HG02840 (cell line): ENCODE data around the gene APBA1.

Source experiments
- ATAC-seq: cut with Tn5 transposase; IDR thresholded peaks from one replicate; pipeline ENCODE4 v1.9.1; 2021; ENCODE audit warnings: mild to moderate bottlenecking, moderate library complexity, moderate number of reproducible peaks; ENCODE audit not compliant: unreplicated experiment, low FRiP score

The APBA1 gene

GRCh38 chr9:69658987-69659675 is 13.0 kb downstream of the APBA1 start:
- no peak for ATAC-seq

GRCh38 chr9:69657269-69657668 is 14.9 kb downstream of the APBA1 start:
- no peak for ATAC-seq

GRCh38 chr9:69655065-69655464 is 17.1 kb downstream of the APBA1 start:
- no peak for ATAC-seq

- ATAC-seq: no peak
These were observed 18.9 kb downstream of the APBA1 start for GRCh38 chr9:69653261-69653660.

- no peak for ATAC-seq
These were observed 22.5 kb downstream of the APBA1 start for GRCh38 chr9:69649566-69650250.

- no peak for ATAC-seq
These were observed 24.4 kb downstream of the APBA1 start for GRCh38 chr9:69647804-69648203.

GRCh38 chr9:69646810-69647209 is 25.4 kb downstream of the APBA1 start:
- ATAC-seq: no peak

- ATAC-seq: no peak
These were observed 26.7 kb downstream of the APBA1 start for GRCh38 chr9:69645488-69645887.

GRCh38 chr9:69643098-69643497 is 29.1 kb downstream of the APBA1 start:
- no peak for ATAC-seq

- no peak for ATAC-seq
These were observed 34.4 kb downstream of the APBA1 start for GRCh38 chr9:69637817-69638200.

- no peak for ATAC-seq
These were observed 34.9 kb downstream of the APBA1 start for GRCh38 chr9:69637193-69637816.

GRCh38 chr9:69633716-69634115 is 38.5 kb downstream of the APBA1 start:
- ATAC-seq: no peak

GRCh38 chr9:69632768-69633167 is 39.4 kb downstream of the APBA1 start:
- no peak for ATAC-seq

GRCh38 chr9:69627281-69627680 is 44.9 kb downstream of the APBA1 start:
- no peak for ATAC-seq

- no peak for ATAC-seq
These were observed 48.9 kb downstream of the APBA1 start for GRCh38 chr9:69623276-69623675.

- no peak for ATAC-seq
These were observed 49.5 kb downstream of the APBA1 start for GRCh38 chr9:69622676-69623075.

- ATAC-seq: no peak
These were observed 50.3 kb downstream of the APBA1 start for GRCh38 chr9:69621730-69622460.

- no peak for ATAC-seq
These were observed 51.4 kb downstream of the APBA1 start for GRCh38 chr9:69620731-69621130.

GRCh38 chr9:69619233-69619632 is 52.9 kb downstream of the APBA1 start:
- no peak for ATAC-seq

GRCh38 chr9:69617006-69617405 is 55.2 kb downstream of the APBA1 start:
- ATAC-seq: no peak

- no peak for ATAC-seq
These were observed 56.3 kb downstream of the APBA1 start for GRCh38 chr9:69615880-69616279.
